Cardiac septum (tissue), 1 donor: ENCODE measurements around the gene IL31RA. TPM values are rescaled to one million over a fixed set of nuclear protein-coding genes. Genes with fewer than 3 reads are reported as not detected.

Experiments used
- DNase-seq: peaks from one replicate; pipeline ENCODE4 v3.0.0-alpha.2; 2020; ENCODE audit warnings: low spot score
- intact Hi-C: fragments of 100-400 bp; cut with DNase I; formaldehyde crosslinking; loops from one replicate; pipeline ENCODE4 v1.14.0; 2022
- total RNA-seq: library from RNA; stranded (reverse); fragmentation: NEBNext Ultra II Directional; extraction: Animal tissue kit (Norgen Biotek cat#: 25700); gene quantifications from one replicate; pipeline ENCODE4 v1.2.1, GENCODE V29; 2021
- donor health status: DM: no; HTN: no; CAD: no.

Gene IL31RA
- total RNA-seq, 1 donor from 2014 or later = 1.3 TPM

DNA sequence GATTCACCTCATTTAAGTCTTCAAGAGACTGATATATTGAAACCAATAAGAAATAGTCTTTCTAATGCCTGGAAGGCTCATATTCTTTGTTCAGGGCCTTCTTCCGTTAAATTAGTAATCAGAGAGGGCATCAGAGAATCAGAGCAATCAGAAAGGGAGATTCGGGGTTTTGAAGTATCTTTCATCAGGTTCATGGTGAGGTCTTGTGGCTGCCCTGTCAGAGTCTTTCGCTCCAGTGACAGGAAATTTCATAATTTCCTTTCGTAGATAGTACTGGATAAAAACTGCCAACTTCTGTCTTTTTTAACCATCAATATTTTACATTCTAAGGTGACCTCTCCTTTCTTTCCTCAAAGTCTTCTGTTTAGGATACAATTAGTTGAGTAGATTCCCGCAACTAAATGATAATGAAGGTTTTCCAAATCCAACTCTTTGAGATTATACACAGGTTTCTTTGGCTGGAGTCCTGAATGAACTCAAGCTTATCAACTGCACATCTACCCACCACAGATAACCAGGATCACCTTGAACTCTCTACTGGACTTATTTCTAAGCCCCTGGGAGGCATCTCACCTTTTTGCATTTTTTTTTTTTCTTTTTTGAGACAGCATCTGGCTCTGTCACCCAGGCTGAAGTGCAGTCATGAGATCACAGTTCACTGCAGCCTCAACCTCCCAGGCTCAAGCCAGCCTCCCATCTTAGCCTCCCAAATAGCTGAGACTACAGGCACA is 5.5 kb downstream of the IL31RA start:
- intact Hi-C loops = no loop called here
- DNase-seq = no peak

DNA sequence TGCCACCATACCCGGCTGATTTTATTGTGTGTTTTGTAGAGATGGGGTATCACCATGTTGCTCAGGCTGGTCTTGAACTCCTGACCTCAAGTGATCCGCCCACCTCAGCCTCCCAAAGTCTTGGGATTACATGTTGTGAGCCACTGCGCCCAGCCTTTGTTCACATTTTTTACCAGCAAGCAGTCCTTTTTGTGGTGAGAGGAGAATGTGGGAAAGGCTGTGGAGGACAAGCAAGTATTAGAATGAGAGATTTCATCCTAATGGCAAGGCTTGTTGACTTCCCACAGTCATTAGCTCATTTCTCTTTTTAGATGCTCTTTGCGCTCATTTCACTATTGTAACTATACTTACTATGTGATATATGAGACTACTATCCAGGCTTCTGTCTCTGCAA is 6.1 kb downstream of the IL31RA start:
- intact Hi-C loops = no loop called here
- no peak for DNase-seq

DNA sequence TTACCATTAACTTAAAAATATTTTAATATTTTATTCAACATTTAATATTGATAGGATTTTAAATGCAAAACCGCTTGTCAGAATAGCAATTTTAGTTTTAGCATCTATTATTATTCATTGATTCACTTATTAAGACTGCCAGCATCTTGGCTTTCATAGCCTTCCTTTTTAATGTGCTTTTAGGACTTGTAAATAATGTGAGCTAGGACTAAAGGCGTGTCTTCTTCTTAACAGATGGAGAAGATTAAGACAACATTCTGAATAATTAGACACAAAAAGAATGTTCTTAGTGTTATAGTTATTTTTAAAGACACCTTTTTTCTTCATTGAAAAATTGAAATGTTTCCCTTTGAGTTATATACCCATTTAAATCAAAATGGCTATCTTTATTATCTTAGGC is 6.9 kb downstream of the IL31RA start:
- DNase-seq = no peak
- intact Hi-C loops = no loop called here

DNA sequence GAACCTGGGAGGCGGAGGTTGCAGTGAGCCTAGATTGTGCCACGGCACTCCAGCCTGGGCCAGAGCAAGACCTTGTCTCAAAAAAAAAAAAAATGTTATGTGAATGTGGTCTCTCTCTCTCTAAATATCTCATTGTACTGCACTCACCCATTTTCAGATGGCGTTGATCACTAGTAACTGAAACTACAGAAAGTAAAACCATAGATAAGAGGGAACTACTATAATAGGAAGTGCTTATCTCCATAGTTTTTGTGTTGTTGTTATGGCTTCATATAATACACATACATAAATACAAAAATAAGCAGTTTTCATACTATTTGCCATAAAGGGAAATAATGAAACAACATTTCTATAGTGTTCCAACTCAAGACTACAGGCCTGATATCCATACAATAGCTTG is 9.1 kb downstream of the IL31RA start:
- no peak for DNase-seq
- intact Hi-C loops = no loop called here

DNA sequence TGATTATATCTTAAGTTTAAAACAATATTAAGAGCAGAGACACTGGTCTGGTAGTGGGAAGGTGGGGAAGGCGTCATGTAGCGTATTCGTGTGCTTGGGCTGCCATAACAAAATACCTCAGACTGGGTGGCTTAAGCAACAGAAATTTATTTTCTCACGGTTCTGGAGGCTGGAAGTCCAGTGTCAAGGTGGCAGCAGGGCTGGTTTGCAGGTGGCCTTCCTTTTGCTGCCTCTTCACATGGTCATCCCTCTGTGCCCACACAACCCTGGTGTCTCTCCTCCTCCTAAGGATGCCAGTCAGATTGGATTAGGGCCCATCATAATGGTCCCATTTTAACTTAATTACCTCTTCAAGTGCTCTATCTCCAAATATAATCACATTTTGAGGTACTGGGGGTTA is 9.6 kb downstream of the IL31RA start:
- intact Hi-C loops = no loop called here
- no peak for DNase-seq

DNA sequence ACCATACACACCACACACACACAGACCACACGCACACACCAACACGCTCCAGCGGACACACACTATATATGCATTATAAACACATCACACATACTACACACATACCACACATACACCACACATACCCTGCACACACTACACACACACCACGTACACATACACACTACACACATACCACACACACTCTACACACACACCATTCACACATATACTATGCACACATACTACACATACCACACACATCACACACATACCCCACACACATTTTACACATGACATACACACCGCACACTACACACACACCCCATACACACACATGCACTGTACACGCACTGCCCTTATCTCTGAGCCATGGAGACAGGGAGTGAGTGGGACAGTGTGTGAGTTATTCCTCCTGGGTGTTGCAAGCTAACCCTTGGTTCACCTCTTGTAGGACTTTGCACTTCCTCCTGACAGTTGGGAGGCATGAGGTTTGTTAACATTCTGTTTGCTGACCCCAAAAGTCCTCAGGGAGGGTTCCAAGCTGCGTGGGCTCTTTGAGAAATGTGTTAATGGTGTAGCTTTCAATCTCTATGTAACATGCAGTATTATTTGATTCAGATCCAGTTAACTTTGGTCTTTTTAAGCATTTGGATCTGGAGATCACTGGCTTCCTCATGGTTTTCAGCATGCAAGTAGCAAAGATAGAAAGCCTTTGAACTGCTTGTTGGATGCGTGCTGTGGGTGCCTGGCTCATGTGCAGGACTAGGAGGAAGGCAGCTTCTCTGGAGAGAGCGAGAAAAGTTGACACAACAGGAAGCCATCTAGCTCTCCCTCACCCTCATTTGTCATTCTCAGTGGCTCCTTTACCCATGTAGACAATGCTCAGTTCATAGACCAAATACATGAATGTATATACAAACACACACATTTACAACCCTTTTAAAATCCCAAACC is 13.7 kb downstream of the IL31RA start:
- intact Hi-C loops = no loop called here
- DNase-seq = no peak

DNA sequence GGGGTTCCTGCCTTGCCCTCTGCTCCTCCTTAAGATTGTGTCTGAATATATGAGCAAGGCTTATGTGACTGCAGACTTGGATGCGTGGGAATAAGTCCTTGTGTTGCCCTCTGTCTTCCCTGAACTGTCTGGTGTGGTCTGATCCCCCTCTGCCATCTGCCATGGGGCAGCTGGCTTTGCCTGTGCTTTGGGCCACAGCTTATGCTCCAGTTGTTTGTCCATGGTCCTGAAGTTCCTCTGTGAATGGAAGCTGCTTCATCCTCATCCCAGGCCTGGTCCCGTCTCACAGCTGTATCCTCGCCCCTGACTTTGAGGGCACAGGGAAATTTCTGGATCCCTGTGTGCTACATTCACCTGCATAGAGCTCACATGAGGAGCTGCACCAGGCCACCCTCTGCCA is 14.7 kb downstream of the IL31RA start:
- DNase-seq = no peak
- intact Hi-C loops = no loop called here

DNA sequence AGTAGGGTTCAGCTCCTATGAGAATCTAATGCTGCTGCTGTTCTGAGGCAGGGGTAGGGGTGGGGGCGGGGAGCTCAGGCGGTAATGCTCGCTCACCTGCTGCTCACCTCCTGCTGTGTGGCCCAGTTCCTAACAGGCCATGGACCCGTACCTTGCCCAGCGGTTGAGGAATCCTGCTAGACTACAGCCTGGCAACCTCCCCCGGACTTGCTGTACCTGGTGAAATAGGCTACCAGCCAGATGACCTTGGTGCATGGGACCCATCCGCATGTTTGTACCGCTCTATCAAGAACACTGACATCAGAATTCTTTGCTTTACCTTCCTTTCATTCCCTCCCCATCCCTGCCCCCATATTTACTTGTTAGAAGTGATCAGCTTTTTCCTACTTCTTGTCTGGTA is 15.3 kb downstream of the IL31RA start:
- no peak for DNase-seq
- intact Hi-C loops = no loop called here

DNA sequence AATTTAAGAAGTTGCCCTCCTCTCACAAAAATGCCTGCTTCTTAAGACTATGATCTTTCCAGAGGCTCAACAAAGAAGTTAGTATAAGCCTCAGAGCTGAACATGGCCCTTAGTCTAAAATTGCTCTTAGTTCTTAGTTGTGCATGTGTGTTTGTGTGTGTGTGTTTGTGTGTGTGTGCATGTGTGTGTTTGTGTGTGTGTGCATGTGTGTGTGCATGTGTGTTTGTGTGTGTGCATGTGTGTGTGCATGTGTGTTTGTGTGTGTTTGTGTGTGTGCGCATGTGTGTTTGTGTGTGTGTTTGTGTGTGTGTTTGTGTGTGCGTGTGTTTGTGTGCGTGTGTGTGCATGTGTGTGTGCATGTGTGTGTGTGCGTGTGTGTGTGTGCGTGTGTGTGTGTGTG is 15.8 kb downstream of the IL31RA start:
- no peak for DNase-seq
- intact Hi-C loops = no loop called here

DNA sequence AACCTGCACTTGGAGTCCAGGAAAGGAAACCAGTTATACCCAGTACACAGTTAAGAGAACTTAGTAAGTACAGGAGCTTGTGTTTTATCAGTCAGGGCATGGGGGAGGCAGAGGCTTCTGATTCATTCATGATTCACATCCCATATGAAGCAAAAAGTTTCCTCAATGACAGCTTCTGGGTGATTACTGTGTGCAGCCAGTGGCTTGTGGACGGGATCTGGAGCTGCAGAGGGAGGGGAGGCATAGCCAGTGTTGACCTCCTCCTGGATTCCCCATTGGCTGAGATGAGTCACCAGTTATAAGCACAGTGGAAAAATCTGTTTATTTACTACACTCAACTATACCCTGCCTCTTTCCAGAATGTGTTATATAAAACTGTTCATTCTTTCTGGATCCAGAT is 17.7 kb downstream of the IL31RA start:
- intact Hi-C loops = no loop called here
- DNase-seq = no peak

DNA sequence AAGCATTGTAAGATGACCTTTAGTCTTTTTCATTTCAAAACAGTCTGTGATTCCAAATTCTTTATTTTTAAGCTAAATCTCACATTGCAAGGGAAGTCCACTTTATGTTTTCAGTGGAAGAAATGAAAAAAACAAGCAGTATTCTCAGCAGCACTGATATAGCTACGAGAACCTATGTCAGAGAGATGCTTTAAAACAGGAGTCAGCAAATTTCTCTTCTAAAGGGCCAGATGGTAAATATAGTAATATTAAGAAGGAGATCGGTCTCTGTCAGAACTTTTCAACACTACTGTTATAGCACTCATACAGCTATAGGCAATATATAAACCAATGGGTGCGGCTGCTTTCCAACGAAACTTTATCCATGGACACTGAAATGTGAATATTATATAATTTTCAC is 18.7 kb downstream of the IL31RA start:
- intact Hi-C loops = no loop called here
- DNase-seq = no peak

DNA sequence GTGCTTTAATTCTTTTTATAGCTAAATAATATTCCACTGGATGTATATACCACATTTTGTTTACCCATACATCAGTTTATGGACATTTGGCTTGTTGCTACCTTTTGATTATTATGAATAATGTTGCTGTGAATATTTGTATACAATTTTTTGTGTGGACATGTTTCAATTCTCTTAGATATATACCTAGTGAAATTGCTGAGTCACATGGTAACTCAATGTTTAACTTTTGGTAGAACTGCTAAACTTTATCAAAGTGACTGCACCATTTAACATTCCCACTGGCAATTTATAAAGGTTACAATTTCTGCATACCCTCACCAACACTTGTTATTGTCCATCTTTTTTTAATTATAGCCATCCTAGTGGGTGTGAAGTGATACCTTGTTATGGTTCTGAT is 22.1 kb downstream of the IL31RA start:
- no peak for DNase-seq
- intact Hi-C loops = no loop called here

DNA sequence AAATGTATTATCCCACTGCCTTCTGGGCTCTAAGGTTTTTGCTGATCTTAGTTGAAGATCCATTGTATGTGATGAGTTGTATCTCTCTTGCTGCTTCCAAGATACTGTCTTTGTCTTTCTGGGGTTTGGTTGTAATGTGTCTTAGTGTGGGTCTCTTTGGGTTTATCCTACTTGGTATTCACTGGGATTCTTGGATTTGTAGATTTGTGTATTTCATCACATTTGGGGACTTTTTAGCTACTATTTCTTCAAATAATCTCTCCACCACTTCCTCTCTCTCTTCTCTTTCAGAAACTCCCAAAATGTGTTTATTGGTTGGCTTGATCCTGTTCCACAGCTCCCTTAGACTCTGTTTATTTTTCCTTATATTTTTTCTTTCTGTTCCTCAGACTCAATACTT is 26.5 kb downstream of the IL31RA start:
- no peak for DNase-seq
- intact Hi-C loops = no loop called here

DNA sequence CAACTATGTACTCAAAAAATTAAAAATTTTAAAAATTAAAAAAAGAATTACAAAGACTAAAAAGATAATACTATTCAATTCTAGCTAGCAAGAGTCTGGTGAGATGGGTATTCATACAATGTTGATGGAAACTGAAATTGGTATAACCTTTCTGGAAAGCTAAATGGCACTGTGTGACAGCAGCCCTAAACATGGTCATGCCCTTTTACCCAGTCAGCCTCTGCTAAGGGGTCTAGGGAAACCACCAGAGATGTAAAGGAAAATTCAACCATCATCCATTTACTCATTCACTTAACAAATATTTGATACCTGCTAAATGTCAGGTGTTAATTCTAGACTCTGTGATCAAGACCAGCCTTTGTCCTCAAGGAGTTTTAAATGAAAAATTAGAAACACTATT is 29.3 kb downstream of the IL31RA start:
- DNase-seq = no peak
- intact Hi-C loops = no loop called here

DNA sequence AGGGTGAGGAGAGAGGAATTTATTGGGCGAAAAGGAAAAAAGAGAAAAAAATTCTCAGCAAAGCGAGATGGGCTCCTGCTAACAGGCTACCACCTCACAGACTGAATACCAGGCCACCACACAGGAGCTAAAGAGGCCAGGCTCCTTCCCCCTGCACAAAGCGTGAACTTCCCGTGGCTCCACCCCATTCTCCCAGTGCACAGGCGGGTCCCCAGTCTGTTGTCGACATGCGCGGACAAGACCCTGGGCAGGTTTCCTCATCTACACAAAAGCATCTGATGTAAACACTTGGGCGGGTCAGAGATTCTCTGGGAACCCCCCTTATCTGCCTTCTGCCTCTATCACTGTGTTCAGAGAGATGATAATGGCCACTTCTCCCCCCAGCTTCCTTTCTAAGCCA is 34.2 kb downstream of the IL31RA start:
- intact Hi-C loops = no loop called here
- no peak for DNase-seq

DNA sequence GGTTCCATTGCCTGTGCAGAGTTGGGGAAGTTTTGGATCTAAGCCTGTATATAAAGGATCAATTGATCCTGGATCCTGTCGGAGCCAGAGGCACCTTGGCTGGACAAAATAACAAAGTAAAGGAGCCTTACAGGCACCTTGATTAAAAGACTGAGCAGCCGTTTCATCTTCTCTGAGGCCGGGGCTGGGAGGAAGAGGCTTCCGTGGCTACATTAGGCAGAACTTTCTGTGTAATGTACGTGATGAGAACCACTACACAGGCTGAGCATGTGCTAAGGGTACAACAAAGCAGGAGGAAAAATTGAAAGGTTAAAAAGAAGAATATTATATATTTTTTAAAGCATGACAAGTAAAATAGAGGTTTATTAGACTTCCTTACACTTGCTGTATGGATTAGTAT is 37.0 kb downstream of the IL31RA start:
- intact Hi-C loops = no loop called here

DNA sequence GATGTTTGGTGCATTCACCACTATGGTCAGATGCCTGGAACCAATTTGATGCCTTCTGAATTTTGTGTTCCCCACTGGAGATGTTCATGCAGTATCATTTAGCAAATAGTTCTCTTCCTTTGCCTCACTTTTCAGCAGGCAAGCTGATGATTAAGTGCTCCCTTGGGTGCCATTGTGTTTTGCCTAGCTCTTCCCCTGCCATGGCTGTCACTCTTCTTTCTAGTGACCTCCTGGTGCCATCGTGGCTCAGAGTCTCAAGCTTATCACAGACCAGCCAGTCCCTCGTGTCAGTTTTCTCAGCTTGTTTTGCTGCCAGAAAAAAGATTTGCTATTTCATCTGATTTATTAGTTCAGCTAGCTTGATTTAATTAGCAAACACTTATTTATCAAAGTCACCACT is 41.3 kb downstream of the IL31RA start:
- intact Hi-C loops = no loop called here
- no peak for DNase-seq

More for the DNA sequence above, 37.0 kb downstream of the IL31RA start:
- DNase-seq = no peak

DNA sequence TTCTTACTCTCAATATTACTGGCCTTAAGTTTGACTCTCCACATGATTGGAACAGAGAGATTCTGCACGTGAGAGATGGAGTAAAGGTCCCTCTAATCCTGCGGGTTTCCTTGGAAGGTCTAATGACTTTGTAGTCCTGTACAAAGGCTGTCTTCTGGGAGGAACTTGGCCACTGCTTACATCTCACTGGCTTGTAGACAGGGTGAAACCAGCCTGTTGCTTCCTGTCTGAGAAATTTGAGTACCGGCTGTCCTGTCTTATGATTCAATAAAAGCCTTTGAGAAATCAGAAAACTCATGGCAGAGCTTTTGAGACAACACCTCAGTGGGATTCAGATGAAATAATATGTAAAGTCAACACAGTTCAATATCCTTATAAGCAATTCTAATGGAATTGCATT is 43.0 kb downstream of the IL31RA start:
- intact Hi-C loops = no loop called here
- no peak for DNase-seq

DNA sequence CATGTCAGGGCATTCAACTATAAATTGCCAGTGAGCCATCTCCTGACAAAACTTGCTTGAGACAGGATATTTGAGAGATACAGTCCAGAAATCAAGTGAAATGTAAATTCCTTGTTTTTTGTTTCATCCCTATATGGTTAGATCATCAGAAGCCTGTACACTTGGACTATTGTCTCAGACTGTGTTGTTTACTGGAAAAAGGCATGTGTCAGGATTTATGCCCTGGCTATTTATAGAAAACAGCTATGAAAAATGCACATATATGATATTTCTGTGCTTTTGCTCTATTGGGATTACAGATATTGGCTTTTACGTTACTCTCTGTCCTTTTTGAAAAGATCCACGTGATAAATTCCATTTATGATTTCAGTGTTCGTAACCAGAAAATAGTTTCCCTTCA is 44.2 kb downstream of the IL31RA start:
- intact Hi-C loops = no loop called here
- no peak for DNase-seq

DNA sequence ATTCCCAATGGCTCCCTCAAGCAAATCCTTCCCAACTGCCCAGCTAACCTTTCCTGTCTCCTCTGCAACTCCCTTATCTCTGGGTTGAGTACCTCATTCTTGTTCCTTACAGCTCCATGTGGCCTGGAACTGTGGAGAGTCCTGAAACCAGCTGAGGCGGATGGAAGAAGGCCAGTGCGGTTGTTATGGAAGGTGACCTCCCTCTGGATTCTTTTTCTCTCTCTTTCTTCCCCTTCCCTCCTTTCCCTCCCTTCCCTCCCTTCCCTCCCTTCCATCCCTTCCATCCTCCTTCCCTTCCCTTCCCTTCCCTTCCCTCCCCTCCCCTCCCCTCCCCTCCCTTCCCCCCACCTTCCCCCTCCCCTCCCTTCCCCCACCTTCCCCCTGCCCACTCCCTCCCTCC is 45.1 kb downstream of the IL31RA start:
- intact Hi-C loops = no loop called here
- DNase-seq = no peak

DNA sequence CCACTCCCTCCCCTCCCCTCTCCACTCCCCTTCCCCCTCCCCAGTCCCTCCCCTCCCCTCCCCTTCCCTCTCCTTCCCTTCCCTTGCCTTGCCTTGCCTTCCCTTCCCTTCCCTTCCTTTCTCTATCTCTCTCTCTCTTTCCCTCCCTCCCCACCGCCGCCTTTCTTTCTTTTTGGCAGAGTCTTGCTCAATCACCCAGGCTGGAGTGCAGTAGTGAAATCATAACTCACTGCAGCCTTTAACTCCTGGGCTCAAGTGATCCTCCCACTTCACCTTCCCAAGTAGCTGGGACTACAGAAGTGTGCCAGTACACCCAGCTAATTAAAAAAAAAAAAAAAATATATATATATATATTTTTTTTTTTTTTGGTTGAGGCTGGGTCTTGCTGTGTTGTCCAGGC is 45.5 kb downstream of the IL31RA start:
- DNase-seq = no peak
- intact Hi-C loops = no loop called here
